RWPE2 (cell line): ENCODE results near the gene SCAND1.

Source experiments
- ATAC-seq: fragments of 200-7000 bp; cut with Tn5 transposase; 3 replicates; pipeline ENCODE4 v1.9.1; 2021; ENCODE audit warnings: low read depth
- DNase-seq: peaks from one replicate; pipeline ENCODE4 v3.0.0-alpha.2; 2020; ENCODE audit warnings: low spot score
- H3K27ac ChIP-seq: fragments of 450-650 bp; 2 replicates; pipeline ENCODE4 v1.5.1; 2017; ENCODE audit warnings: mild to moderate bottlenecking; ENCODE audit not compliant: poor library complexity, severe bottlenecking
- H3K27me3 ChIP-seq: fragments of 250-450 bp; sonication (Bioruptor Pico); 2 replicates; pipeline ENCODE4 v1.5.1; 2021; ENCODE audit warnings: mild to moderate bottlenecking, moderate library complexity; ENCODE audit not compliant: insufficient read depth, poor library complexity, severe bottlenecking
- H3K36me3 ChIP-seq: fragments of 250-450 bp; sonication (Bioruptor Pico); 2 replicates; pipeline ENCODE4 v1.5.1; 2020; ENCODE audit warnings: low read depth, mild to moderate bottlenecking, moderate library complexity
- H3K4me1 ChIP-seq: fragments of 250-450 bp; sonication (Bioruptor Pico); 2 replicates; pipeline ENCODE4 v1.5.1; 2021; ENCODE audit warnings: mild to moderate bottlenecking, moderate library complexity; ENCODE audit not compliant: insufficient read depth, poor library complexity, severe bottlenecking
- H3K4me3 ChIP-seq: fragments of 250-450 bp; sonication (Bioruptor Pico); 2 replicates; pipeline ENCODE4 v1.5.1; 2021; ENCODE audit warnings: mild to moderate bottlenecking, moderate library complexity; ENCODE audit not compliant: severe bottlenecking
- H3K9me3 ChIP-seq: fragments of 250-450 bp; sonication (Bioruptor Pico); 2 replicates; pipeline ENCODE4 v1.5.1; 2021; ENCODE audit warnings: mild to moderate bottlenecking, moderate library complexity; ENCODE audit not compliant: severe bottlenecking
- TF ChIP-seq, protein P1 (sequence below): fragments of 450-650 bp; IDR thresholded peaks from one replicate; pipeline ENCODE4 v1.5.1; 2017; ENCODE audit warnings: mild to moderate bottlenecking, moderate library complexity; ENCODE audit not compliant: poor library complexity, severe bottlenecking

SCAND1 gene

DNA sequence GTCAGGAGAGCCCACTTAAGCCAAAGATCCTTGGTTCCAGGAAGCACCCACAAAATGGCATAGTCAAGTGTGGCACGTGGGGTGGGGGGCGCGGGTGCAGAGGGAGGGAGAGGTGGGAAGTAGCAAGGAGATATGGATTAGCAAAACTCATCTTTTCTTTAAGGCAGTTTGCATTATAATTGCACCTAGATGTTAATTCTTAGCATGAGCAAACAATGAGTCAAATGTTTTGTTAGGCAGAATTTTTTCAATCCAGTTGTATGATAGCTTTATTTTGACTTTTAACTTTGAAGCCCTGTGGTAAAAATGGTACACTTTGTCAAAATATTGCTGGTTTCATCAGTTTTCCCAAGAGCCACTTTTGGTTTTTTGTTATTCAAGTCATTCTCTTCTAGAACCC lies 15.0 kb downstream of the SCAND1 start:
- H3K4me1 ChIP-seq = no peaks in the 10 kb centered on the region
- TF ChIP-seq, protein P1, sequence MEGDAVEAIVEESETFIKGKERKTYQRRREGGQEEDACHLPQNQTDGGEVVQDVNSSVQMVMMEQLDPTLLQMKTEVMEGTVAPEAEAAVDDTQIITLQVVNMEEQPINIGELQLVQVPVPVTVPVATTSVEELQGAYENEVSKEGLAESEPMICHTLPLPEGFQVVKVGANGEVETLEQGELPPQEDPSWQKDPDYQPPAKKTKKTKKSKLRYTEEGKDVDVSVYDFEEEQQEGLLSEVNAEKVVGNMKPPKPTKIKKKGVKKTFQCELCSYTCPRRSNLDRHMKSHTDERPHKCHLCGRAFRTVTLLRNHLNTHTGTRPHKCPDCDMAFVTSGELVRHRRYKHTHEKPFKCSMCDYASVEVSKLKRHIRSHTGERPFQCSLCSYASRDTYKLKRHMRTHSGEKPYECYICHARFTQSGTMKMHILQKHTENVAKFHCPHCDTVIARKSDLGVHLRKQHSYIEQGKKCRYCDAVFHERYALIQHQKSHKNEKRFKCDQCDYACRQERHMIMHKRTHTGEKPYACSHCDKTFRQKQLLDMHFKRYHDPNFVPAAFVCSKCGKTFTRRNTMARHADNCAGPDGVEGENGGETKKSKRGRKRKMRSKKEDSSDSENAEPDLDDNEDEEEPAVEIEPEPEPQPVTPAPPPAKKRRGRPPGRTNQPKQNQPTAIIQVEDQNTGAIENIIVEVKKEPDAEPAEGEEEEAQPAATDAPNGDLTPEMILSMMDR = no peak
- DNase-seq (no peak), ATAC-seq (no peak)
- no peak overlapping the region for H3K27ac ChIP-seq
- no peak overlapping the region for H3K4me3 ChIP-seq
- peaks cover 90% of the 10 kb centered on the region for H3K36me3 ChIP-seq
- H3K9me3 ChIP-seq = no peaks in the 10 kb centered on the region
- H3K27me3 ChIP-seq = no peaks in the 10 kb centered on the region

DNA sequence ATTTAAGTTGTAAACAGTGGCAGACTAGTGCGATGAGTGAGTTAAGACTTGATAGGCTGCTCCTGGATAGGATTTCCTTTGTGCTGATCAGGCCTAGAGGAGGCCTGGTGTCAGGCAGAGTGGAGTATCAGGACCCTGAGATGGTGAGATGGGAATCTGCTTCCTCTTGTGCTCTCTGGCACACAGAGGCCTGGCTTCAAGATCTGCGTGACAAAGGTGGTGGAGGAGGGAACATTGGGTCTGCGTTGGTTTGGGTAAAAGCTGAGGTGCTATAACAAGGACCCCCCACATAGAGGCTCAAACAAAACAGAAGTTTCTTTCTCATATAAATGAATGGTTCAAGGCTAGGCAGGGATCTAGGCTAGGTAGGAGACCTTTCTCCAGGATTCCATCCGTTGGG lies 20.3 kb downstream of the SCAND1 start:
- H3K9me3 ChIP-seq = no peaks in the 10 kb centered on the region
- ATAC-seq (no peak), DNase-seq (no peak)
- H3K4me3 ChIP-seq = no peak overlapping the region
- TF ChIP-seq, protein P1 = no peak
- H3K36me3 ChIP-seq = peaks cover 80% of the 10 kb centered on the region
- H3K4me1 ChIP-seq = no peaks in the 10 kb centered on the region
- H3K27me3 ChIP-seq = no peaks in the 10 kb centered on the region
- H3K27ac ChIP-seq = no peak overlapping the region

DNA sequence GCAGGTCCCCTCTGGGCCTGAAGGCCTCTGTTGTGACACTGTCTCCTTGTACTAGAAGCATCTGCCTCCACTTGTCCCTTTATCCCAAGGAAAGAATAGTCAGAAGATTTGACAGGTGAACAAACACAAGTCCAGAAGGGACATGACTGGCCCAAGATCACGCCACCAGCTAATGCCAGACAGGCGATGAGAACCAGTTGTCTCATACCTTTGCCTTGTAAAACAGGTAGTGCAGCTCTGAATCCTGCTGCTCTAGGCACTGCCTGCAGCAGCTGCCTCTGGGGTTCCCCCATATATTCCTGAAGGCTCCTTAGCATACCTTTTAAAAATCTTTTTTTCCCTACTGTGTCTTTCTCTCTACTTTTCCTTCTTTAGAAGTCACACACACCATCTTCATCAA lies 25.0 kb downstream of the SCAND1 start:
- peaks cover 81% of the 10 kb centered on the region for H3K36me3 ChIP-seq

DNA sequence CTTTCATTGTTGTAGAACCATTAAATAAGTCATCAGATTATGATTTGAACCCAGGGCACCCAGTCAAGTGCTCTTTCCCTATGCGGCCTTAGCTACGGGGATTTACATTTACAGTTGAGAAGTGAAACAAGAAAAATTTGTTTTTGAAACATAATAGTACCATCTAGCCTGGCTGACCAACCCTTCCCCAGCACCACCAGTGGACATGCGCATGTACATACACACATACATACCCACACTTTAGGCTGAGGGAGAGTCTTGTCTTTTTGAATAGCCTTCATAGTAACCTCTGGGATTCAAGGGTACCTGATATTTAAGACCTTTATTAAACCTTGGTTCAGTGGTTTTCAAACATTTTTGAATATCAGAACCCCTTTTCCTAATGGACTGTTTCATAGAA lies 33.8 kb downstream of the SCAND1 start:
- Histone ChIP-seq H3K4me1 (no peaks in the 10 kb centered on the region), H3K9me3 (no peaks in the 10 kb centered on the region), H3K4me3 (no peak overlapping the region), H3K27me3 (no peaks in the 10 kb centered on the region), H3K27ac (no peak overlapping the region), H3K36me3 (peaks cover 86% of the 10 kb centered on the region)
- DNase-seq (no peak), ATAC-seq (no peak)
- TF ChIP-seq, protein P1 = no peak

More for the DNA sequence above, 25.0 kb downstream of the SCAND1 start:
- no peak overlapping the region for H3K27ac ChIP-seq
- no peaks in the 10 kb centered on the region for H3K4me1 ChIP-seq
- no peaks in the 10 kb centered on the region for H3K27me3 ChIP-seq
- no peak for ATAC-seq
- no peak for DNase-seq
- no peaks in the 10 kb centered on the region for H3K9me3 ChIP-seq
- no peak overlapping the region for H3K4me3 ChIP-seq
- TF ChIP-seq, protein P1 = no peak

DNA sequence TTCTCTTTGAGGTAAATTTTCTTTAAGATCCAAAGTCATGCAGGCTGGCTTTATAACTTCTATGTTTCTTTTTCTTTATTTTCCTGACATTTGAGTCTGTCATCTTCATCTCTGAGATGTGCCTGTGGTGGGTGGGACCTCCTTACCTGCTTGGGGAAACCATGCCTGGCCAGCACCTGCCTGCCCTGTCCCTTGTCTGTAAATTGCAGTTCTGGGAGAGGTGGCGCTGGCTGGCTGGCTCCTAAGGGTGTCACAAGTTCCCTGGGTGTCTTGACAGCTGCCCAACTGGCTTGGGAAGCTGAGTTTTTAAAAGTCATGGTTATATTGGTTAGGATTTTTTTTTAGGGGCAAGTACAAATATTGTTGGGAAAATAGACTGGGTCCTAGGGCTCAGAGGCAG lies 36.3 kb downstream of the SCAND1 start:
- Histone ChIP-seq H3K4me3 (no peak overlapping the region), H3K9me3 (no peaks in the 10 kb centered on the region), H3K27me3 (no peaks in the 10 kb centered on the region), H3K36me3 (peaks cover 91% of the 10 kb centered on the region), H3K27ac (no peak overlapping the region), H3K4me1 (no peaks in the 10 kb centered on the region)
- TF ChIP-seq, protein P1 = no peak
- ATAC-seq = no peak
- DNase-seq = no peak
